HG03442 (cell line): Measurements from ENCODE around the gene MS4A1.
"Not testable (repeated sequence)": the region's sequence is repeated elsewhere in the genome, so short reads cannot be mapped to it uniquely, and the experiment has no call there.

Experiments used
- ATAC-seq: cut with Tn5 transposase; IDR thresholded peaks from one replicate; pipeline ENCODE4 v1.9.1; 2021; ENCODE audit warnings: mild to moderate bottlenecking, moderate library complexity; ENCODE audit not compliant: unreplicated experiment

The MS4A1 gene

GRCh38 chr11:60500276-60500910 lies 44.7 kb downstream of the MS4A1 start:
- ATAC-seq = no peak

- no peak for ATAC-seq
Measured at GRCh38 chr11:60502221-60502775, 46.7 kb downstream of the MS4A1 start.

GRCh38 chr11:60504219-60504905 lies 48.7 kb downstream of the MS4A1 start:
- no peak for ATAC-seq

GRCh38 chr11:60509609-60510008 lies 54.0 kb downstream of the MS4A1 start:
- not testable (repeated sequence) for ATAC-seq

- not testable (repeated sequence) for ATAC-seq
Measured at GRCh38 chr11:60510209-60510608, 54.6 kb downstream of the MS4A1 start.

GRCh38 chr11:60511393-60511792 lies 55.7 kb downstream of the MS4A1 start:
- no peak for ATAC-seq

GRCh38 chr11:60512651-60513225 lies 57.1 kb downstream of the MS4A1 start:
- ATAC-seq = no peak

- no peak for ATAC-seq
Measured at GRCh38 chr11:60513496-60514460, 58.1 kb downstream of the MS4A1 start.

- no peak for ATAC-seq
Measured at GRCh38 chr11:60515144-60515855, 59.7 kb downstream of the MS4A1 start, which contains the start of gene MS4A13. TSS of gene MS4A13 (plus strand) at chr11:60515392. CDS start at chr11:60518084, 2,692 bp downstream.
